Measurements from ENCODE around the gene ATP2B2.

The ATP2B2 gene

DNA sequence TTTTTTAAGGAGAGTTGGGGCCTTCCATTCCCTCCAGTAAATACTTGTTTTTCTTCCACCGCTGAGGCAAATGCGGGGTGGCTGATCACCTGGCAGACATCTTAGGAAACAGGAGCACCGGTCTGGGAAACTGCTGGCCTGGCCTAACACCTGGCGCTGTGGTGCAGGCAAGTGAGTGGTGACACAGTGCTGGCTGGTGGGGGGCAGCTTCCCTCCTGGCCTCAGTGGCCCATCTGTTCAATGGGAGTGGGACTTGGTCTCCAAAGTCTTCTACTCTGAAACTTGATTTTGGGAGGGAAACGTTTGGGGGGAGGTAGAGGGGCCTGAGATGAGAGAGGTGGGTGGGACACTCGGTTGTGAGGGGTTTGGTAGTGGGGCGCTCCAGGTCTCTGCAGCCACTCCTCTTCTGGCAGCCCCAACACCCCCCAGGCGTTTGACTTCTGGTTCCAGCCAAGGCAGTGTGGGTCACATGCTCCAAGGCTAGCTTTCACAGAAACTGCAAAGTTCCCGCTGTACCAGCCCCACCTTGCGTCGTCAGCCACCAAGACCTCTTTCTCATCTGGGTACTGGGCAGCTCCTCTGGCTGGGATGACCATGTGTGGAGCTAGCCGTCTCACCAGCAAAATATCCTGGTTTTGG is 217.3 kb downstream of the ATP2B2 start:
- Histone ChIP-seq H3K36me3 (ENCODE audit: low read depth) (peaks cover 15% of the 10 kb centered on the region), H3K4me3 (ENCODE audit: severe bottlenecking) (no peak overlapping the region), H3K27ac (ENCODE audit: poor library complexity, severe bottlenecking) (no peak overlapping the region), H3K9me3 (ENCODE audit: severe bottlenecking) (no peaks in the 10 kb centered on the region), H3K4me1 (ENCODE audit: insufficient read depth, poor library complexity, severe bottlenecking) (no peaks in the 10 kb centered on the region), H3K27me3 (ENCODE audit: insufficient read depth, poor library complexity, severe bottlenecking) (no peaks in the 10 kb centered on the region)
- no peak for ATAC-seq (ENCODE audit: low read depth)
- no peak for TF ChIP-seq CTCF (IDR thresholded peaks at IDR 0.05; ENCODE audit: poor library complexity, severe bottlenecking)
- DNase-seq (ENCODE audit: low spot score): peak; percentile 31

DNA sequence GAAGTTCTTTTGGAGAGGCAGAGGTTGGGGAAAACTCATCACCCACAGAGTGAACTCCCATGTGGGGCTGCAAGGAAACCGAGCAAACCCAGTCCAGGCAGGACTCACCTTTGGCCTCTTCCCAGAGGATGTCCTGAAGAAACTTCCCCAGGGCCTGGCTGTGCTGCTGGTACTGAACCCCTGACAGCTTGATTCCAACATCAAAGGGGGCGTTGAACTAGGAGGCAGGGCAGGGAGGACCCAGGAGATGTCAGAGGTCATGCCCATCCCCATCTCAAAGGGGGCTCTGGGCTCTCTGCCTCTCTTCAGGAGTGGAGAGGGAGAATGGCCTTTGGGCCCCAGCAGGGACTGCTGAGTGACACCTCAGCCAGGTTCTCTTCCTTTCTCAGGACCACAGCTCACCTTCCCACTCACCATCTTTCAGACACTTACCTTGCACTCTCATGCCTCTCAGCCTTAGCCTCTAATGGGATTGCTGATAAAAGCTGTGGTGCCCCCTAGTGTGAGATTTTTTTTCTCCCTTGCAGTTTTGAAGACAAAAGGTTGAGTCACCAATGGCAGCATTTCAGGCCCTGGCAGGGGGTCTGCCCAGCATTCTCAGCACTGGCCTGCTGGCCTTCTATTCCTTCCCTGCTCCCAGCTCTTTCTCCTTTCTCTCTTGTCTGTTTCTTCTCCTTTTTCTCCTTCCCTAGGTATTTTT is 218.6 kb downstream of the ATP2B2 start:
- DNase-seq (ENCODE audit: low spot score) (peak; percentile 35), ATAC-seq (ENCODE audit: low read depth) (no peak)
- Histone ChIP-seq H3K4me1 (ENCODE audit: insufficient read depth, poor library complexity, severe bottlenecking) (no peaks in the 10 kb centered on the region), H3K9me3 (ENCODE audit: severe bottlenecking) (no peaks in the 10 kb centered on the region), H3K36me3 (ENCODE audit: low read depth) (peaks cover 16% of the 10 kb centered on the region), H3K27ac (ENCODE audit: poor library complexity, severe bottlenecking) (no peak overlapping the region), H3K4me3 (ENCODE audit: severe bottlenecking) (no peak overlapping the region), H3K27me3 (ENCODE audit: insufficient read depth, poor library complexity, severe bottlenecking) (no peaks in the 10 kb centered on the region)
- TF ChIP-seq CTCF (IDR thresholded peaks at IDR 0.05; ENCODE audit: poor library complexity, severe bottlenecking): no peak

DNA sequence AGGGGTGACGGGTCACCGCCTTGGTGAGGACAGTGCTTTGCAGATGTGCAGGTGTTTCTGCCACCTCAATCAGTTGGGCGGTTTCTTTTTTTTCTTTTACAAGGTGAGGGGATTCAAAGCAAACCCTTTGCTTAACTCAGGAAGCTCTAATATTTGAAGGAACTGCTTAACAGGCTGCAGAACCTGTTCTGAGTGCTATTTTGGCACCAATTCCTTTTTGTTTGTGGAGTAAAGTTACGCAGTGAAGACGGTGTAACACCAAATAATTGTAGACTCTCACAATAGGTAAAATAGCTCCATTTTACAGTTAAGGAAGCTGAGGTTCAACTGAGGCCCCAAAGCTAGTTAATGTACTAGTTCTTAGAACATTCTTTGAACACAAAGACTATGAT is 219.3 kb downstream of the ATP2B2 start:
- Histone ChIP-seq H3K9me3 (ENCODE audit: severe bottlenecking) (no peaks in the 10 kb centered on the region), H3K27me3 (ENCODE audit: insufficient read depth, poor library complexity, severe bottlenecking) (no peaks in the 10 kb centered on the region), H3K4me1 (ENCODE audit: insufficient read depth, poor library complexity, severe bottlenecking) (no peaks in the 10 kb centered on the region), H3K36me3 (ENCODE audit: low read depth) (peaks cover 16% of the 10 kb centered on the region), H3K27ac (ENCODE audit: poor library complexity, severe bottlenecking) (no peak overlapping the region), H3K4me3 (ENCODE audit: severe bottlenecking) (no peak overlapping the region)
- TF ChIP-seq CTCF (IDR thresholded peaks at IDR 0.05; ENCODE audit: poor library complexity, severe bottlenecking): no peak
- ATAC-seq (ENCODE audit: low read depth) (no peak), DNase-seq (ENCODE audit: low spot score) (peak; percentile 18)

DNA sequence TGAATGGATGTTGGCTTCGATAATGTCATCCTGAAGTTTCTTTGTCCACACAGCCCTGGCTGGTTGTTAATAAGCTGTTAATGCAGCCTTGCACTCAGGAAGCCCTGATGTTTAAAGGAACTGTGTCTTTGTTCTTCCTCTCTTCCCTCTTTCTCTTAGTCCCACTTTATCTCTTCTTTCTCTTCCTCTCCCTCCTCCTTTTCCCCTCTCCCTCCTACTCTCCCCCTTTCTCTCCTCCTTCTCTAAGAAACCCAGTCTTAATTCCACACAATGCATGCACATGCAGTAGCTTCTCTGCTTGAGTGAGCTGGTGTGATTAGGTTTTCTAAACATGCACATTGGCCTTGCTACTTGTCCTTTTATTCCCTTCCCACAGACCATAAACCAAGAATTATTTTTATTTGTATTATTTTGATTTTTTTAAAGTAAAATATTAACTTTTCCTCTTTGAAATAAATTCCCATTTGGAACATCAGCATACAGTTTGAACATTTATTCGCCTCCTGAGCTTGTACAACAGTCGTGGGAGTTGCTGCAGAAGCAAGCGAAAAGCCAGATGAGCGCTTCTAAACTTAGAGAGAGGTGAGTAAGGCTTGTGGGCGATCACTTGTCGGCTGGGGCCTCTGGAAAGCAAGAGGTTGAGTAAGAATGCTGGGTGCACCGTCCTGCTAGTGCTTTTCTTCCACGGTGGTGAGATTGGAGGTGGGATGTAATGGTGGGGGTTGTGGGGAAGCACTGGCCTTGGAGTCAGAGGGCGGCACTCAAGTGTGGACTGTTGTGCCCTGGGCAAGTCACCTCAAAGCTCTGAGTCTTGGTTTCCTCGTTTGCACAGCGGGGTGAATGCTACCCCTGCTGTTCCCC is 219.9 kb downstream of the ATP2B2 start:
- Histone ChIP-seq H3K27ac (ENCODE audit: poor library complexity, severe bottlenecking) (no peak overlapping the region), H3K4me3 (ENCODE audit: severe bottlenecking) (no peak overlapping the region), H3K27me3 (ENCODE audit: insufficient read depth, poor library complexity, severe bottlenecking) (no peaks in the 10 kb centered on the region), H3K4me1 (ENCODE audit: insufficient read depth, poor library complexity, severe bottlenecking) (no peaks in the 10 kb centered on the region), H3K9me3 (ENCODE audit: severe bottlenecking) (no peaks in the 10 kb centered on the region), H3K36me3 (ENCODE audit: low read depth) (peaks cover 21% of the 10 kb centered on the region)
- ATAC-seq (ENCODE audit: low read depth): no peak
- no peak for DNase-seq (ENCODE audit: low spot score)
- TF ChIP-seq CTCF (IDR thresholded peaks at IDR 0.05; ENCODE audit: poor library complexity, severe bottlenecking): no peak

Data from RWPE2 (cell line).